Nephron (organoid): ENCODE results near the gene RYR1.

Source experiments
- H3K27ac Mint-ChIP-seq, 3 experiments: 2 replicates each; pipeline ENCODE4 v1.8.0; 2020; ENCODE audit warnings: mixed read lengths in 3 of 3, mild to moderate bottlenecking in 2 of 3, moderate library complexity in 1 of 3
- H3K27me3 Mint-ChIP-seq: 2 replicates; pipeline ENCODE4 v1.8.0; 2021; ENCODE audit warnings: low read depth, mild to moderate bottlenecking, moderate library complexity, mixed read lengths
- H3K36me3 Mint-ChIP-seq: 2 replicates; pipeline ENCODE4 v1.8.0; 2020; ENCODE audit warnings: low read depth, mixed read lengths
- H3K4me1 Mint-ChIP-seq: 2 replicates; pipeline ENCODE4 v1.8.0; 2020; ENCODE audit warnings: mixed read lengths
- H3K4me3 Mint-ChIP-seq, 3 experiments: 2 replicates each; pipeline ENCODE4 v1.8.0; 2020; ENCODE audit warnings: mild to moderate bottlenecking in 3 of 3, mixed read lengths in 3 of 3, moderate library complexity in 2 of 3
- H3K9me3 Mint-ChIP-seq: 2 replicates; pipeline ENCODE4 v1.8.0; 2020; ENCODE audit warnings: mixed read lengths
- CTCF ChIP-seq, 3 experiments: fragments of 200-600 bp; sonication (generic); IDR thresholded peaks; one replicate each; pipeline ENCODE4 v1.5.0; 2021; ENCODE audit warnings: antibody characterized with exemption in 3 of 3; ENCODE audit not compliant: unreplicated experiment in 3 of 3

The RYR1 gene

GRCh38 chr19:38617764-38618589, 184.5 kb downstream of the RYR1 start, which contains the start of gene MAP4K1:
TSS of gene MAP4K1 (minus strand) at chr19:38617953. CDS start at chr19:38617895, 58 bp downstream.
- no peaks in the 10 kb centered on the region for H3K27me3 Mint-ChIP-seq
- no peaks in the 10 kb centered on the region for H3K9me3 Mint-ChIP-seq
- H3K36me3 Mint-ChIP-seq = peaks cover 18% of the 10 kb centered on the region
- peak within 1 kb of the TSS; percentile 68 to 92 (median 85) for H3K27ac Mint-ChIP-seq
- H3K4me1 Mint-ChIP-seq = peaks cover 20% of the 10 kb centered on the region
- H3K4me3 Mint-ChIP-seq = peak within 1 kb of the TSS; percentile 97 to 100 (median 99)
- TF ChIP-seq CTCF (IDR thresholded peaks at IDR 0.05; ENCODE audit: unreplicated experiment in 3 of 3) = no peak

- no peaks in the 10 kb centered on the region for H3K9me3 Mint-ChIP-seq
- H3K27ac Mint-ChIP-seq = peak within 1 kb of the TSS; percentile 67 to 92 (median 85)
- TF ChIP-seq CTCF (IDR thresholded peaks at IDR 0.05; ENCODE audit: unreplicated experiment in 3 of 3) = no peak
- H3K36me3 Mint-ChIP-seq = peaks cover 22% of the 10 kb centered on the region
- peak within 1 kb of the TSS; percentile 97 to 100 (median 99) for H3K4me3 Mint-ChIP-seq
- no peaks in the 10 kb centered on the region for H3K27me3 Mint-ChIP-seq
- H3K4me1 Mint-ChIP-seq = peaks cover 20% of the 10 kb centered on the region
These were observed 185.3 kb downstream of the RYR1 start, which contains the start of gene EIF3K for GRCh38 chr19:38618590-38619360. TSS of gene EIF3K (plus strand) at chr19:38619188. CDS start at chr19:38619269, 81 bp downstream.

GRCh38 chr19:38619361-38620174, 186.1 kb downstream of the RYR1 start:
- Mint-ChIP-seq H3K4me1 (peaks cover 20% of the 10 kb centered on the region), H3K36me3 (peaks cover 30% of the 10 kb centered on the region), H3K4me3 (peak overlapping the region; percentile 97 to 100 (median 99)), H3K27ac (peak overlapping the region; percentile 67 to 92 (median 85)), H3K27me3 (no peaks in the 10 kb centered on the region), H3K9me3 (no peaks in the 10 kb centered on the region)
- TF ChIP-seq CTCF (IDR thresholded peaks at IDR 0.05; ENCODE audit: unreplicated experiment in 3 of 3) = no peak

GRCh38 chr19:38624822-38625221, 191.3 kb downstream of the RYR1 start:
- Mint-ChIP-seq H3K36me3 (peaks cover 66% of the 10 kb centered on the region), H3K4me1 (peaks cover 1% of the 10 kb centered on the region), H3K9me3 (no peaks in the 10 kb centered on the region), H3K4me3 (no peak overlapping the region), H3K27me3 (no peaks in the 10 kb centered on the region), H3K27ac (no peak overlapping the region)
- no peak for TF ChIP-seq CTCF (IDR thresholded peaks at IDR 0.05; ENCODE audit: unreplicated experiment in 3 of 3)

GRCh38 chr19:38626401-38626800, 192.9 kb downstream of the RYR1 start:
- no peak overlapping the region for H3K27ac Mint-ChIP-seq

More at GRCh38 chr19:38626401-38626800, 192.9 kb downstream of the RYR1 start:
- Mint-ChIP-seq H3K4me1 (peaks cover 7% of the 10 kb centered on the region), H3K9me3 (no peaks in the 10 kb centered on the region), H3K36me3 (peaks cover 66% of the 10 kb centered on the region), H3K4me3 (no peak overlapping the region), H3K27me3 (no peaks in the 10 kb centered on the region)
- no peak for TF ChIP-seq CTCF (IDR thresholded peaks at IDR 0.05; ENCODE audit: unreplicated experiment in 3 of 3)
